HTR-8/SVneo (cell line): ENCODE measurements around the gene HELZ2.
A peak's percentile ranks its signal among the peaks of the same experiment; 100 is the strongest.

Experiments
- DNase-seq: peaks from one replicate; pipeline ENCODE4 v3.0.0; 2011; ENCODE audit warnings: low spot score, mixed read lengths; ENCODE audit not compliant: insufficient read length
- FAIRE-seq: peaks from 2 replicates; lab custom pipeline; 2011; peaks lifted over from hg19 to GRCh38; lab: Jason Lieb, UNC

The HELZ2 gene

DNA sequence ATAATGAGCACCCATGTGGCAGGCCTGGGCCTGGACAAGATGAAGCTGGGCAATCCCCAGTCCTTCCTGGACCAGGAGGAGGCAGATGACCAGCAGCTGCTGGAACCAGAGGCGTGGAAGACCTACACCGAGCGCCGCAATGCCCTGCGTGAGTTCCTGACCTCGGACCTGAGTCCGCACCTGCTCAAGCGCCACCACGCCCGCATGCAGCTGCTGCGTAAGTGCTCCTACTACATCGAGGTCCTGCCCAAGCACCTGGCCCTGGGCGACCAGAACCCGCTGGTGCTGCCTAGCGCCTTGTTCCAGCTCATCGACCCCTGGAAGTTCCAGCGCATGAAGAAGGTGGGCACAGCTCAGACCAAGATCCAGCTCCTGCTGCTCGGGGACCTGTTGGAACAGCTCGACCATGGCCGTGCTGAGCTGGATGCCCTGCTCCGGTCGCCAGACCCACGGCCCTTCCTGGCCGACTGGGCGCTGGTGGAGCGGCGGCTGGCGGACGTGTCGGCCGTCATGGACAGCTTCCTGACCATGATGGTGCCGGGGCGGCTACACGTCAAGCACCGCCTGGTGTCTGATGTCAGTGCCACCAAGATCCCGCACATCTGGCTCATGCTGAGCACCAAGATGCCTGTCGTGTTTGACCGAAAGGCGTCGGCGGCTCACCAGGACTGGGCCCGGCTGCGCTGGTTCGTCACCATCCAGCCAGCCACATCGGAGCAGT lies 18.2 kb downstream of the HELZ2 start:
- FAIRE-seq (peak; percentile 70), DNase-seq (no peak)

DNA sequence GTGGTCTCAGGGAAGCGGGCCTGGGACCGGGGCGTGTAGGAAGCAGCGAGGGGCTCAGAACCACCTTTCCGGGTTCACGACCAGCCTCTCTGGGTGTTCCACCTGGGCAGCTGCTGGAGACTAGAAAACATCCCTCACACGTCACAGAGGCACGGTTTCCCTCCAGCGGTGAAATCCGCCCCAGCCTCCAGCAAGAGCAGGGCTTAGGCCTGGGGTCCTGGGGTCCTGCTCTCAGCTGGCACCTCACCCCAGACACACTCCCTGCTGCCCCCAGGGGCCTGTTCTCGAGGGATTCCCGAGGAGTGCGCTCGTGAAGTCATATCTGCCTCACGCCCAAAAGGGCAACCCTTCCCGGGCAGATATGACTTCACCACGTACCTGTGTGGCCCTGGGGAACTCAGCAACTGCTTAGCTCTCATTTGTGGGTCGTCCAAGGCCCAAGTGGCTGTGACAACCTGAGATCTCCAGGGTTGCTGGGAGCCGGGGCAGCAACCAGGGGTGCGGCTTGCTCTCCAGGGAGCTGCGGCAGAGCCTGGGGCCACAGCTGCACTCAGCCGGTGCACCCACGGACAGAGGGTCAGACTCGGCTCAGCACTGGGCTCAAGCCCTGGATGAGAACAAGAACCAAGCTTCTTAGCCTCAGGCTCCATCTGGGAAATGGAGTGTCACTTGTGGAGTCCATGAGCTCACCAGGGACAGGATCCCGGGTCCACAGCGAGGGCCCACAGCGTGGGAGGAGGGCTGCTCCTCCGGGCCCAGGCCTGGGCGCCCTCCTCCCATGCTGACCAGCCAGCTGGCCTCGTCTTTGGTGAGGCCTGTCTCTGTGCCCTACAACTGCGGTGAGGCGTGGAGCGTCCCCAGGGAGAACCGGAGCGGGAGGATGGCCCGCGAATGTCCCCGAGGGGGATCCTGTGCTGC lies 19.4 kb downstream of the HELZ2 start:
- DNase-seq (no peak), FAIRE-seq (peak; percentile 76)

DNA sequence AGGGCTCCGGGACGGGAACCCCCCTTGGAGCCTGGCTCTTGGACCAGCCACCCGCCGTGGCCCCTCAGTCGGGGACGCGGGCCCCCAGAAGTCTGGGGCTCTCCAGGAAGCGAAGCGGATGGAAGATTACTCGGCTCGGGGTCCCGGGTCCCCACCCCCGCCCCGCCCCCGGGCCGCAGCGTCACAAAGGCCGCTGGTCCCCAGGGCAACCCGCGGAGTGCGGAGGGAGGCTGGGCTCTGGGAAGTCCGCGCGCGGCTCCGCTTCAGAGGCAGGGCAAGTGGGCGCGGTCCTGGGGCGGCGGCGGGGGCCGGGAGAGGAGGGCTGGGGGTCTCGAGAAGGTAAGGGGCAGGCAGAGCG lies 20.1 kb downstream of the HELZ2 start, which contains the start of gene FNDC11:
Gene FNDC11 (plus strand): TSS at position 227 of the 358 bp plus-strand sequence. CDS start 1,505 bp downstream, outside the sequence.
- no peak for DNase-seq
- FAIRE-seq, result no peak

DNA sequence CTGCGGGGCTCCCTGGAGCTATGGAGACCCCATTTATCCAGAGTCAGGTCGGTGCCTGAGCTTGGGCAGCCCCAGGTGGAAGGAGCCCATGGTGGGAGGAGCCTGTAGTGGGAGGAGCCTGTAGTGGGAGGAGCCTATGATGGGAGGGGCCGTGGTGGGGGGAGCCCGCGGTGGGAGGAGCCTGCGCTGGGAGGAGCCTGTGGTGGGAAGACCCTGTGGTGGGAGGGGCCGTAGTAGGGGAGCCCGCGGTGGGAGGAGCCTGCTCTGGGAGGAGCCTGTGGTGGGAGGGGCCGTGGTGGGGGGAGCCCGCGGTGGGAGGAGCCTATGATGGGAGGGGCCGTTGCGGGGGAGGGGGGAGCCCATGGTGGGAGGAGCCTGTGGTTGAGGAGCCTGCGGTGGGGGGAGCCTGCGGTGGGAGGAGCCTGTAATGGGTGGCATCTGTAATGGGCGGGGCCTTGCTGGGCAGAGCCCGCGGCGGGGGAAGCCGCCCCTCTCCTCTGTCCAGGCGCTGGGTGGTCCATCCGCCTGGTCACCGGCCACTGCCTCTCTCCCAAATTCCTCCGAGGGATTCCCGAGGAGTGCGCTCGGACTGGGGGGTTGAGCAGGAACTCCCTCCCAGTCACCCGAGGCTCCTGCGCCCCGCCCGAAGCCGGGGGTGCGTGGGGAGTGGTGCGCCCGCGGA lies 20.6 kb downstream of the HELZ2 start:
- FAIRE-seq (peak; percentile 86), DNase-seq (no peak)

DNA sequence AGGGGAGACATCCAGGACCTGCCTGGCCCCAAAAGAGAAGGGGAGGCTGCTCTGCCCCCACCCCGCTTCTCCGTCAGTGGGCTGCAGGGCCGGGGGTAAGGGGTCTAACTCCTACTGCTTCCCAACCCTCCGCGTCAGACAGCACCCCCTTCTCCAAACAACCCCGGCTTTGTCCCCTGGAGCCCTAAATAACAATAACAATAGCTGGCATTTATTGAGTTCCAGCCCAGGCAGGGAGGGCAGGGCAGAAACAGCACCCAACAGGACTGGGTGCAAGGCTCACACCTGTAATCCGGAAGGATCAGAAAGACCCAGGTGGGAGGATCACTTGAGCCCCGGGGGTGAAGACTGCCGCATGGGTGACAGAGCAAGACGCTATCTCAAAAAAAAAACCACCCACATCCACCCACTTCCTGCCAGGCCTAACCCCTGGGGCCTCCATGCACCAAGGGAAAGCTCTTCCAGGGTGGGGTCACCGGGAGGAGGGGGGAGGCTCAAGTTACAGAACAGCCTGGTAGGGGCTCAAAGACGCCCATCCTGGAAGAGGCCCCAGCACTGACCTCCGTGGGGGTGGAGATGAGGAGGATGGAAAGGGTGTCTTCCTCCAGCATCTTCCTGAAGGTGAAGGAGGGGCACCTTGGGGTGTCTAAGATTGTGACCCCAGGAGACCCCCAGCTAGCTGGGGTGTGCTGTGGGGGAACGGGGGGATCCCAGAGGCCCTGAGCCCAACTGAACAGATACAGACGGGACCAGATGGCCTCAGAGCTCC lies 21.4 kb downstream of the HELZ2 start:
- FAIRE-seq (peak; percentile 77), DNase-seq (no peak)

DNA sequence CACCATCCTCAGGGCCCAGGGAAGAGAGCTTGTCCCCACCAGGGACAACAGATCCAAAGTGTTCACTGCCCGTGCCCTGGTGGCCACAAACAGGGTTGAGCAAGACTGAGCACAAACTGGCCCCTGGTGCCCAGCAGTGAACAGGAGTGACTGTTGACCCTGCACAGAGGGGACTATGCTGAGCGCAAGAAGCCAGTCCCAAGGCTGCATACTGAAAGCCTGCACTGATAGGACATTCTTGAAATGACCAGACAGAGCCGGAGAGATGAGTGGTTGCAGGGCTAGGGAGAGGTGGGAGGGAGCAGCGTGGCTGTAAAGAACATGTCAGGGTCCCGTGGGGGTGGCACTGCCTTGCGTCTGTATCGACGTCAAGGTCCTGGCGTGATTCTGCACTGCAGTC lies 23.0 kb downstream of the HELZ2 start:
- DNase-seq, result no peak
- FAIRE-seq, result peak; percentile 80

DNA sequence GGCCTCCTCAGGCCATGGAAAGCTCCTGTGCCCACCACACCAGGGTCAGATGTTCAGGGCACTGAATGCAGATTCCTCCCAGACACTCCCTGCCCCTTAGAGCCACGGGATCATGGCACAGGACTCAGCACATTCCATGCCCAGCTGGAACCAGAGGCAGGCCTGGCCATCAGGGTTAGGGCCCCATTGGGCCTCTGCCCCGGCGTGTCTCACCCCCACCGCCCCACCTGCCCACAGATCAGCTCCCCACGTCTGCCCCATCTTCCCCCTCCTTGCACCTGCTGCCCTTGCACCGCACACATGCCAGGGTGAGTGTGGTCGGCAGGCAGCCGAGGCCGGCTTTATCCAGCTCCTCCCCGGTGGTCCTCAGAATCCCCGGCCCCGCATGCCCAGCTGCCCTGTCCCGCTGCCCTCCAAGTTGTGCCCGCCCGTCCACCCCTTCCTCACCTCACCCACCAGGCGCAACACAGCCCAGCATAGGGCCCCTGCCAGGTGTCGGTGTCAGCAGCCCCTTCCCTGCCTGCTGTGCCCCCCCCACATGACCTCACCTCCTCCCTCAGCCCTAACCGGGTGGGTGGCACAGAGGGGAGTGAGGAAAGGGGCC lies 24.3 kb downstream of the HELZ2 start:
- peak; percentile 13 for FAIRE-seq

DNA sequence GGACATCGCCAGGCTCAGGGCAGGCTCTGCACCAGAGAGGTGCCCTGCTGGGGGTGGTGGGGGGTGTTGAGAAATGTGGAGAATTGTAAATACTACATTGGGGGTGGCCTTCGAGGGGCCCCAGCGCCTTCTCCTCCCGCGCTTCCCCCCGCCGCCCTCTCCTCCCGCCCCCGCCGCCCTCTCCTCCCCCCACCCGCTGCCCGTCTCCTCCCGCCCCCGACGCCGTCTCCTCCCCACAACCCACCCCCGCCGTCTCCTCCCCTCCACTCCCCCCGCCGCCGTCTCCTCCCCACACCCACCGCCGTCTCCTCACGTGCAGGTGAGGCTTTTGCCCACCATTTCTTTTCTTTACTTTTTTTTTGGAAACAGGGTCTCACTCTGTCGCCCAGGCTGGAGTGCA lies 25.0 kb downstream of the HELZ2 start:
- no peak for DNase-seq
- FAIRE-seq, result no peak

More for the DNA sequence above, 24.3 kb downstream of the HELZ2 start:
- no peak for DNase-seq

DNA sequence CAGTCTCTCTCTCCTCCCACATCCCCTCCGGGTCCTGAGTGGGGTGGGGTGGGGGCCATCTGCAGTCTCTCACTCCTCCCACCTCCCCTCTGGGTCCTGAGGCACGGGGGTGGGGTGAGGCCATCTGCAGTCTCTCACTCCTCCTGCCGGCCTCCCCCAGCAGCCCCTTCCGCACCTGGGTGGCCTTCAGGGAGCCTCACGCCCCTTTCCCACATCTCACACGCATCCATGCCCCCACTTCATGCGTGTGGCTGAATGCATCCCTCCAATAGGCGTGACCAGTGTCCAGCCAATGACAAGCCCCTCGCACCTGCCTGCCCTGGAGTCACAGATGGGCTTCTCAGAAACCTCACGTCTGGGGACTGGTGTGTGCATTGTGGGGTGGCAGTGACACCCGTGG lies 25.5 kb downstream of the HELZ2 start:
- peak; percentile 40 for FAIRE-seq
- DNase-seq, result no peak

DNA sequence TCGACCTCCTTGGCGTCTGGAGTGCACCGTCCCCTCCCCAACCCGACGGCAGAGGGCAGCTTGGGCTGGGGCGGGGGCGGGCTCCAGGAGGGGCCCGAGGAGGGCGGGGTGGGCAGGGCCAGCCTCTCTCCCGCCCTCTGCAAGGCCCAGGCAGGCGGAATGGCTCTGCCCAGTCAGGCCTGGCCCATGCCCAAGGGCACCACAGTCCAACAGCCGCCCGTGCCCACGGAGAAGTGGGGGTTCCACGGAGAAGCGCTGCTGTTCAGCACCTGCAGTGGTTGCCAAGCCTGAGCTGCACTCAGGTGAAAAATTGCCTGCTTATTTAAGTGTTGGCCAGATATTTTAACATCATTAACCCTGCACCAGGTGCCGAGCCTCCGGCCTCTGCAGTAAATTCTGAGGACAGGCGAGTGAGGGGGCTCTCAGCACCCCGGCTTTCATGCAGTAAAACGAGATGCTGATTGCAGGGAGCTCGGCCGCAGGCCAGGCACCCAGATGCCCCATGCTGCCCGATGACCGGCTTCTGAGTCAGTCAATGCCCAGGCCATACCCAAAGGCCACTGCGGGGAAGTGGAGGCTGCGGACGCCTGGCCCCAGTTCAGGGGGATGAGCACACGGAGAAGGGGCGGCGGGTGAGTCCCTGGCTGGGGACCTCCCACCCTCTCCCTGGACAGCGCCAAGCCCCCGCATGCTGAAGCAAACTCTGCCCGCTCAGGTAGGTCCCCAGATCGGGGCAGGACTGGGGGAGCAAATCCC lies 26.1 kb downstream of the HELZ2 start, which contains the start of gene SRMS:
Gene SRMS (minus strand): TSS at position 25 of the 756 bp plus-strand sequence. CDS start 286 bp downstream, outside the sequence.
- no peak for DNase-seq
- FAIRE-seq, result peak; percentile 20

DNA sequence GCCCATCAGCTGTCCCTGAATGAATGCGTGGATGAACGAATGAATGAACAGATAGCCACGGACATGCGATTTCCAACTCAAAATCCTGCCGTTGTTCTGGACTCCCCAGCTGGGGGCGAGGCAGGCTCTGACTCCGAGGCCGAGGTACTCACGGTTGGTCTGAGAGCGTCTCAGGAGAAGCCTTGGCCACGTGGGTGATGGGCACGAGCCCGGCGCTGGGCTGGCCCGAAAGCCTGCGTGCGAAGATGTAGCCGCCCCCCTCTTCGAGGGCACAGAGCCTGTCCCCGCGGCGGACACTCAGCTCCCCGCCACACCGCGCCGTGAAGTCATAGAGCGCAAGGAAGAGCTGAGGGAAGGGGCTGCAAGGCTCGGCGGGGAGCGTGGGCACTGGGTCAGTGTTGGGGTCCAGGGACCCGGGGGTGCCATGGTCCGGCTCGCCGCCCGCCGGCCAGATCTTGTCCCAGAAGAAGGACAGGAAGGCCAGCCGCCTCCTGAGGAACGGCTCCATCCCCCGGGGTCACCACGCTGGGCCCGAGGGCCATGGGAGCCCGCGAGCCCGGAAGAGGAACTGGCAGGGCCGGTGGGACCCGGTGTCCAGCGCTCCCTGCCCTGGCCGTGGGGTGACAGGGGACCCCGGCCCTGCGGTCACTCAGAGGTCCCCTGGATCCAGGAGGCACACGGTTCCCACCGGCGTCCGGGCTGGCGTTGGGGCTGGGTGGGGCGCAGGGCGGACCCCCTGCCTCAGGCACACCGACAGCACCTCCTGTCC lies 26.9 kb downstream of the HELZ2 start:
- DNase-seq, result no peak
- FAIRE-seq, result no peak

DNA sequence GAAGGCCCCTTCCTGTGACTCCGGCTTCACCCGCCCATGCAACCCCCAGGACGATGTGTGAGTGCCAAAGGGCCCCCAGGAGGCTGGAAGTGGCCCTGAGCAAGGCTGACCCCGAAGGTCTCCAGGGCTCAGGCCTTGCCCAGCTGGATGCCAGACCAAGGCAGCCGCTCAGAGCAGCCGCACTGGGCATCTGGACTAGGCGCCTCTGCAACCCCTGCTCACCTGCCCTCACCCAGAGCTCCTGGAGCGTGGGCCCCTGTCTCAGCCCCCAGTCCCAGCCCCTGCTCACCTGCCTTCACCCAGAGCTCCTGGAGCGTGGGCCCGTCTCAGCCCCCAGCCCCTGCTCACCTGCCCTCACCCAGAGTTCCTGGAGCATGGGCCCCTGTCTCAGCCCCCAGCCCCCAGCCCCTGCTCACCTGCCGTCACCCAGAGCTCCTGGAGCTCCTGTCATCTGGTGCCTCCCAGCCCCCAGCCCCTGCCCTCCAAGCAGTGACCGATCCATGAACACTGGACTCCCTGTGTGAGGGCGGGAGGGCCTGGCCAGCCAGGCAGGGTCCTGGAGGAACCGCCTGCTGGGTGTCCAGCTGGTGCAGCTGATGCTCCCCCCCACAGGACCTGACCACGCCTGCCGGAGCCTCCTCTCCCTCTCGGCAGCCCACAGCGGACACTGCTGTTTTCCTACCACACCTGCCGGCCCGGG lies 27.6 kb downstream of the HELZ2 start:
- FAIRE-seq (peak; percentile 55), DNase-seq (no peak)

DNA sequence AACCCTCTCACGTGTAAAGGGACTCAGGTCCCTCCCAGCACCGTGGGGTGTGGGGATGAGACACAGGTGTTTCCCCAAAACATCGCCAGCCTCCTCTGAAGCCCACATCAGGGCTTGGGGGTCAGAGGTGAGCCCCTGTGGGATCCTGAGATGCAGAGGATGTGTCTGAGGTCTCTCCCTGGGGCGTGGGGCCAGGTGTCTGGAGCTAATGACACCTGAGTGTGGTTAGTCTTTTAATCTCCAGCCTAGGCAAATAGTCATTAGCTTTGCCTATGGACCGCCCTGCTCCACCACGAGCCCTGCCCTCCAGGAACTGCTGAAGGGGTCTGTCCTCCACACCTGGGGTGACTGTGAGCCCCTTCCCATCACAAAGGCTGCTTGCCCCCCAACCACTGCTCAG lies 28.2 kb downstream of the HELZ2 start:
- DNase-seq, result no peak
- no peak for FAIRE-seq

DNA sequence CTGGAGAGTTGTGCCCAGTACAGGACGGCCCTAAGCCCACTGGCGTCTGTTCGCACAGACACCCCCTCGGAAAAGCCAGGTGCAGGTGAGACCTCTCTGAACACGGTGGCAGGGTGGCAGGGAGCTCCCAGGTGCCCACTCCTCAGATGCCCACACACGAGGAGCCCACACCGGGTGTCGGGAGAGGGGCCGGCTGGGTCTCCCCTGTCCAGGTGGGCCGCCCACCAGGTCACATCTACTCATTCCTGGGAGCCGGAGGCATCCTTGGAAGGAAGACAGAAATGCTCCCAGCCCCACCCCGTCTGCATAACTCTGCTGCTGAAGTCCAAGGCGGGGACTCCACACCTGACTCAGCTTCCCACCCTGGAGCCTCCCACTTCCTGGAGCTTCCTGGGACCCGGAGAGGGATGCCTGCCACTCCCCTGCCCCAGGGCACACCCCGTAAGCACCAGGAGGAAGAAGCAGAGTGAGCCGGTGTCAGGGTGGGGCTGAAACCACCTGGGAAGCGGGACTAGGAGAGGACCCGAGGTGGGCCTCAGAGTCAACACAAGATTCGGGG lies 29.0 kb downstream of the HELZ2 start:
- DNase-seq (peak; percentile 89), FAIRE-seq (peak; percentile 23)

DNA sequence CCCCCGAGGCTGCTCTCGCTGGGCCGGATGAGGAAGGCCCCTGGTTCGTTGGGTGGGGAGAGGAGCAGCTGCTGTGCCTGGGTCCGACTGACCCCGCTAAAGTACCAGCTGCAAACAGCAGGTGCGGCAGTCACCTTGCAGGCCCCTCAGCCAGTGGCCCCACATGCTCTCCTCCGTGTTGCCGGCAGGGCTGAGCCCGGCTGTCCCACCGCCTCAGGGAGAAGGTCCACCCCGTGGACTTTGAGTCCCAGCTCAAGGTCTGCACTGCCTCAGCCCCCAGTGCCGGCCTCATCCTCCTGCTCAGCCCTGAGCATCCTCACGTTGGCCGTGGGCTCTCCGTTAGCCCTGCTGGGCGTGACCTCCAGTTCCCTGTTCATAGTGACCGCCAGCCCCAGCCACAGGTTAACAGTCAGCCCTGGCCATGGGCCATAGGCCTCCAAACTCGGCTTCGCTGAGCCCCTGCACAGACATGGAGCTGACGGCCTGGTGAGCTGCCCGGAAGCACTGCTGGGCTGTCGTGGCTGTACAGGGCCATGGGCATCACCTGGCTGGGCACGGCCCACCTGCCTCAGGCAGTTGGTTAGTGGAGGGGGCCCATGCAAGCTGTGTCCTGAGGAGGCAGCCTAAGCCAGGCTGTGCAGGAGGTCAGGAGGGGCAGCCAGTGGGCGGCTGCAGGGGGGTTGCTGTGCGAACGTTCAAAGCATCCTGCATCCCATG lies 29.6 kb downstream of the HELZ2 start:
- DNase-seq (no peak), FAIRE-seq (peak; percentile 91)

DNA sequence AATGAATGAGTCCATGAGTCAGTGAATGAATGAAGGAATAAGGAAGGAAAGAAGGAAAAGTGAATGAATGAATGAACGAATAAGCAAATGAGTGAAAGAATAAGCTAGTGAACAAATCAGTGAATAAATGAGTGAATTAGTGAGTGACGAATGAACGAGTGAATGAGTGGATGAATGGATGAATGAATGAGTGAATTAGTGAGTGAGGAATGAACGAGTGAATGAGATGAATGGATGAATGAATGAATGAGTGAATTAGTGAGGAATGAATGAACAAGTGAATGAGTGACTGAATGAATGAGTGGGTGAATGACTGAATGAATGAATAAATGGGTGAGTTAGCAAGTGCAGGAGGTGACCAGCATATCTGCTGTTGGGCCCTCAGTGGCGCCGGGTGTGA lies 30.3 kb downstream of the HELZ2 start:
- peak; percentile 64 for FAIRE-seq
- DNase-seq, result no peak

DNA sequence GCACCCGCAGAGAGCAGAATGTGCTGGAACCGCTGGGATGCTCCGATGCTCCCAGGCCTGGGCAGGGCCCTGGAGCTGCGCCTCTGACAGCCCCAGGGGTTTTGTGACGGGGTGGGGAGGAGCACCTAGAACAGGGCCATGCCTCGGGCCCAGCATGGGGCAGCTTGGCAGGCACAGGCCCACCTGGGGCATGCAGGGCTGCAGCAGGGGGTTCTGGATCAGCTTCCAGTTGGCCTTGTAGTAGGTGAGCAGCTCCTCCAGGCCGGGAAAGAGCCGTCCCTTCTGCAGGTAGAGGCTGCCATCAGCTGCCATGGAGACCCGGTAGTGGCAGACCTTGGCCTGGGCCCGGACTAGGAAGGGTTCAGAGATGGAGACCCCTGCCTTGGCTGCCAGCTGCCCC lies 30.9 kb downstream of the HELZ2 start:
- DNase-seq (no peak), FAIRE-seq (no peak)
